ENCODE results near the gene PRCC. TPM values are rescaled to one million over a fixed set of nuclear protein-coding genes. Genes with fewer than 3 reads are reported as not detected.

PRCC gene
- total and polyA plus RNA-seq, 2 of the 4 experiments (the other 2 are of a cell fraction), result 10.6 to 59.6 TPM

GRCh38 chr1:156803086-156803851 is 35.9 kb downstream of the PRCC start:
- 97% methylated on average over 4 of the region's 13 CpGs; no CpG with 5 or more reads in 1 of the 2 experiments for WGBS, 2 experiments (ENCODE audit: extremely low coverage in 2 of 2, insufficient read length in 1 of 2)
- dilution Hi-C loops (cut with HindIII; ENCODE audit: low sequenced_read_pairs, unreplicated experiment) (no loop called here), in situ Hi-C loops (cut with MboI; ENCODE audit: low sequenced_read_pairs) (no loop called here), intact Hi-C loops (cut with micrococcal nuclease) (no loop called here)
- Histone ChIP-seq H3K27me3 (ENCODE audit: control insufficient read depth, insufficient read depth, low read length) (peaks cover 9% of the 10 kb centered on the region; the same call in 1 of the 2 replicates), H3K23ac (ENCODE audit: low read depth, low read length) (no peak overlapping the region), H3K4ac (ENCODE audit: low read depth, low read length) (no peak overlapping the region), H3K36me3 (ENCODE audit: control insufficient read depth, insufficient read depth, low read length) (peaks cover 21% of the 10 kb centered on the region), H3K9ac (ENCODE audit: low read depth, low read length) (no peak overlapping the region), H3K9me1 (ENCODE audit: insufficient read depth, low read length) (peaks cover 8% of the 10 kb centered on the region; the same call in 1 of the 2 replicates), H3K79me1 (ENCODE audit: low read depth in 1 of 2, low read length in 2 of 2) (0 out of 4 replicates have a peak, but pooled peaks cover 0 to 3% of the 10 kb centered on the region in 2 experiments), H3K14ac (replicated peaks; ENCODE audit: low read depth, low read length) (no peak overlapping the region), H2AFZ (replicated peaks; ENCODE audit: low read length, poor library complexity) (no peak overlapping the region), H4K91ac (ENCODE audit: insufficient read depth, low read depth, low read length) (no peak overlapping the region), H3K4me3 (ENCODE audit: insufficient read depth, low read depth, low read length) (no peak overlapping the region), H4K20me1 (ENCODE audit: insufficient read depth, low read length) (peaks cover 31% of the 10 kb centered on the region; the same call in 1 of the 2 replicates), H3K4me2 (ENCODE audit: low read depth, low read length) (no peak overlapping the region), H2BK15ac (ENCODE audit: low read depth, low read length) (no peak overlapping the region), H3K56ac (ENCODE audit: extremely low read depth, insufficient read depth, low read length) (no peak overlapping the region), H3K18ac (ENCODE audit: low read depth, low read length) (no peak overlapping the region), H3K4me1 (ENCODE audit: control insufficient read depth, insufficient read depth, low read length) (peaks cover 11% of the 10 kb centered on the region), H2AK9ac (replicated peaks; ENCODE audit: low read depth, low read length, poor library complexity) (no peak overlapping the region), H4K8ac (ENCODE audit: low read depth in 2 of 2, low read length in 2 of 2) (no peak overlapping the region), H2AK5ac (ENCODE audit: low read depth, low read length) (no peak overlapping the region), H3K27ac (ENCODE audit: insufficient read depth, low read length) (no peak overlapping the region), H4K5ac (ENCODE audit: low read depth, low read length) (no peak overlapping the region), H2BK20ac (ENCODE audit: low read depth, low read length) (no peak overlapping the region), H2BK5ac (ENCODE audit: low read depth, low read length, poor library complexity, severe bottlenecking) (no peak overlapping the region), H2BK120ac (ENCODE audit: low read depth, low read length) (no peak overlapping the region), H3K9me3 (ENCODE audit: control insufficient read depth, insufficient read depth, low read length) (no peaks in the 10 kb centered on the region)
- CTCF ChIA-PET, result no interaction called here
- BruUV-seq (replicated peaks), result no TSS peak
- DNase-seq (no peak), ATAC-seq (ENCODE audit: low read depth) (no peak)
- POLR2A ChIA-PET (ENCODE audit: unreplicated experiment), result no interaction called here
- TF ChIP-seq USF2 (IDR thresholded peaks at IDR 0.05; ENCODE audit: low read depth, low read length), result no peak
- TF ChIP-seq NFE2L2 (IDR thresholded peaks at IDR 0.05; ENCODE audit: low read depth, low read length), result no peak
- TF ChIP-seq SMC3 (IDR thresholded peaks at IDR 0.05; ENCODE audit: low read depth, low read length), result no peak
- TF ChIP-seq RFX5 (IDR thresholded peaks at IDR 0.05; ENCODE audit: low read depth, low read length), result no peak
- TF ChIP-seq BHLHE40 (IDR thresholded peaks at IDR 0.05; ENCODE audit: low read depth, low read length), result no peak
- no peak for TF ChIP-seq FOS (IDR thresholded peaks at IDR 0.05; ENCODE audit: low read depth, low read length)
- TF ChIP-seq MAZ (IDR thresholded peaks at IDR 0.05; ENCODE audit: borderline replicate concordance, low read depth, low read length), result no peak
- no peak for TF ChIP-seq CTCF (conservative IDR thresholded peaks at IDR 0.05; ENCODE audit: low read depth, low read length)
- TF ChIP-seq POLR2A (IDR thresholded peaks at IDR 0.05; ENCODE audit: low read depth, low read length), result no peak
- TF ChIP-seq MAFK (IDR thresholded peaks at IDR 0.05; ENCODE audit: low read depth, low read length), result no peak
- TF ChIP-seq MXI1 (IDR thresholded peaks at IDR 0.05; ENCODE audit: borderline replicate concordance, low read depth, low read length), result no peak
- TF ChIP-seq CEBPB (IDR thresholded peaks at IDR 0.05; ENCODE audit: low read depth, low read length), result no peak
- no peak for TF ChIP-seq RCOR1 (IDR thresholded peaks at IDR 0.05; ENCODE audit: insufficient replicate concordance, low read length)
- TF ChIP-seq CHD1 (IDR thresholded peaks at IDR 0.05; ENCODE audit: low read depth, low read length), result no peak
- no peak for TF ChIP-seq RAD21 (IDR thresholded peaks at IDR 0.05; ENCODE audit: low read length)

All from IMR-90 (cell line).